A673 (cell line): ENCODE data around the gene NFASC. TPM values are rescaled to one million over a fixed set of nuclear protein-coding genes. Genes with fewer than 3 reads are reported as not detected.

Experiments
- BruUV-seq: library from RNA; stranded (reverse); fragments of 400-500 nt; replicated peaks from 2 replicates; lab custom pipeline; 2021; lab: Mats Ljungman, UMichigan
- CTCF ChIA-PET: fragments of 300-600 bp; sonication (Branson Sonifier 250); formaldehyde crosslinking; loops from one replicate; lab custom pipeline; 2022; ENCODE audit warnings: antibody characterized with exemption; lab: Charles Lee
- POLR2A ChIA-PET: fragments of 300-600 bp; sonication (Branson Sonifier 250); formaldehyde crosslinking; loops from one replicate; lab custom pipeline; 2022; ENCODE audit warnings: antibody characterized with exemption; ENCODE audit not compliant: low non-redundant PET; lab: Charles Lee
- DNase-seq: peaks from one replicate; pipeline ENCODE4 v3.0.0-alpha.2; 2015; ENCODE audit warnings: low spot score
- H3K27ac ChIP-seq: fragments of 200-600 bp; sonication (generic); 2 replicates; pipeline ENCODE4 v1.5.1; 2016; ENCODE audit warnings: mixed run types, low read depth, mild to moderate bottlenecking, mixed read lengths, antibody characterized with exemption, low read length; ENCODE audit not compliant: poor library complexity, severe bottlenecking
- H3K27me3 ChIP-seq: fragments of 200-600 bp; sonication (generic); replicated peaks from 2 replicates; pipeline ENCODE4 v1.6.1; 2017; ENCODE audit warnings: mixed run types, low read depth, mild to moderate bottlenecking, mixed read lengths, antibody characterized with exemption, low read length; ENCODE audit not compliant: insufficient read depth, poor library complexity
- H3K36me3 ChIP-seq: fragments of 200-600 bp; sonication (generic); 2 replicates; pipeline ENCODE4 v1.6.1; 2016; ENCODE audit warnings: mixed run types, mild to moderate bottlenecking, mixed read lengths, antibody characterized with exemption, low read length; ENCODE audit not compliant: insufficient read depth, poor library complexity, severe bottlenecking
- H3K4me1 ChIP-seq: fragments of 200-600 bp; sonication (generic); 2 replicates; pipeline ENCODE4 v1.6.1; 2017; ENCODE audit warnings: mixed run types, mild to moderate bottlenecking, mixed read lengths, antibody characterized with exemption, low read length; ENCODE audit not compliant: insufficient read depth, poor library complexity, severe bottlenecking
- H3K4me3 ChIP-seq: fragments of 200-600 bp; sonication (generic); 2 replicates; pipeline ENCODE4 v1.5.1; 2016; ENCODE audit warnings: low read depth, mixed run types, mild to moderate bottlenecking, mixed read lengths, low read length; ENCODE audit not compliant: poor library complexity, severe bottlenecking
- H3K9me3 ChIP-seq: fragments of 200-600 bp; sonication (generic); 2 replicates; pipeline ENCODE4 v1.6.1; 2016; ENCODE audit warnings: mixed run types, low read depth, mild to moderate bottlenecking, mixed read lengths, antibody characterized with exemption, low read length; ENCODE audit not compliant: poor library complexity, severe bottlenecking
- CTCF ChIP-seq: fragments of 300-800, 200-600 bp; sonication (generic); conservative IDR thresholded peaks from 2 replicates; pipeline ENCODE4 v1.5.1; 2017; ENCODE audit warnings: low read depth, mild to moderate bottlenecking, antibody characterized with exemption, low read length, moderate library complexity, mixed read lengths
- EZH2 ChIP-seq: fragments of 200-600 bp; sonication (generic); IDR thresholded peaks from 2 replicates; pipeline ENCODE4 v1.6.1; 2017; ENCODE audit warnings: borderline replicate concordance, low read depth, mild to moderate bottlenecking, mixed read lengths, antibody characterized with exemption, low read length; ENCODE audit not compliant: poor library complexity, severe bottlenecking
- intact Hi-C: fragments of 100-400 bp; cut with micrococcal nuclease; formaldehyde crosslinking; loops from one replicate; pipeline ENCODE4 v1.10.0; 2022; ENCODE audit not compliant: unreplicated experiment
- total RNA-seq: library from RNA; stranded (reverse); gene quantifications from 2 replicates; pipeline ENCODE4 v1.2.3, GENCODE V29; 2021

The NFASC gene
- total RNA-seq, 1 experiment from 2014 or later: 0.24 TPM

- ChIA-PET CTCF (no interaction called here), POLR2A (no interaction called here)
- no peak for DNase-seq
- H3K27me3 ChIP-seq: peaks cover 75% of the 10 kb centered on the region
- intact Hi-C loops: no loop called here
- no peaks in the 10 kb centered on the region for H3K36me3 ChIP-seq
- no TSS peak for BruUV-seq
- no peaks in the 10 kb centered on the region for H3K4me1 ChIP-seq
- TF ChIP-seq CTCF: no peak
- no peak for TF ChIP-seq EZH2
- no peak overlapping the region for H3K4me3 ChIP-seq
- H3K27ac ChIP-seq: no peak overlapping the region
- no peaks in the 10 kb centered on the region for H3K9me3 ChIP-seq
Observed at GRCh38 chr1:204896023-204896422, 25.4 kb downstream of the NFASC start.

- TF ChIP-seq CTCF (no peak), EZH2 (no peak)
- ChIA-PET POLR2A (interaction anchor here (0.6 kb wide), 1 partner anchor 31 kb away, joined by 4 read pairs; no protein-coding TSS in a partner anchor), CTCF (no interaction called here)
- no peak overlapping the region for H3K4me3 ChIP-seq
- no peaks in the 10 kb centered on the region for H3K9me3 ChIP-seq
- intact Hi-C loops: no loop called here
- DNase-seq: no peak
- no peaks in the 10 kb centered on the region for H3K4me1 ChIP-seq
- H3K27ac ChIP-seq: no peak overlapping the region
- BruUV-seq: no TSS peak
- H3K27me3 ChIP-seq: peaks cover 84% of the 10 kb centered on the region
- H3K36me3 ChIP-seq: no peaks in the 10 kb centered on the region
Observed at GRCh38 chr1:204896787-204897469, 26.3 kb downstream of the NFASC start.

GRCh38 chr1:204900721-204901120 lies 30.1 kb downstream of the NFASC start:
- intact Hi-C loops: no loop called here
- Histone ChIP-seq H3K27ac (no peak overlapping the region), H3K27me3 (peaks cover 71% of the 10 kb centered on the region), H3K4me1 (no peaks in the 10 kb centered on the region), H3K4me3 (no peak overlapping the region), H3K9me3 (no peaks in the 10 kb centered on the region), H3K36me3 (no peaks in the 10 kb centered on the region)
- POLR2A ChIA-PET: no interaction called here
- TF ChIP-seq CTCF (no peak), EZH2 (no peak)
- BruUV-seq: no TSS peak
- DNase-seq: no peak
- CTCF ChIA-PET: no interaction called here
